NCI-H526 (cell line): Measurements from ENCODE around the gene DLX1.
"Not testable (repeated sequence)": the region's sequence is repeated elsewhere in the genome, so short reads cannot be mapped to it uniquely, and the experiment has no call there.

ENCODE experiments used
- DNase-seq, 2 experiments: peaks; one replicate each; lab custom pipeline; 2025; lab: John Stamatoyannopoulos, UW

DLX1 gene

GRCh38 chr2:172085460-172086159, at the start of gene DLX1:
Gene DLX1, plus strand, starts transcription at chr2:172085507. Its CDS starts 171 bp downstream, at chr2:172085678.
- DNase-seq: peak; percentile 74

GRCh38 chr2:172038121-172038520, 47.2 kb upstream of the DLX1 start:
- no peak for DNase-seq

GRCh38 chr2:172038604-172039003, 46.7 kb upstream of the DLX1 start:
- peak; percentile 52 to 59 for DNase-seq

- no peak for DNase-seq
These were observed 46.1 kb upstream of the DLX1 start for GRCh38 chr2:172039011-172039704.

- no peak for DNase-seq
These were observed 45.0 kb upstream of the DLX1 start for GRCh38 chr2:172040311-172040710.

GRCh38 chr2:172046080-172046678, 39.1 kb upstream of the DLX1 start:
- peak in 1 of 2 experiments; percentile 16 for DNase-seq

GRCh38 chr2:172046866-172047565, 38.3 kb upstream of the DLX1 start:
- DNase-seq: peak in 1 of 2 experiments; percentile 35

GRCh38 chr2:172047566-172048507, 37.5 kb upstream of the DLX1 start:
- DNase-seq: no peak

- DNase-seq: no peak
These were observed 36.5 kb upstream of the DLX1 start for GRCh38 chr2:172048508-172049503.

GRCh38 chr2:172049567-172050120, 35.7 kb upstream of the DLX1 start:
- DNase-seq: no peak

- DNase-seq: no peak
These were observed 34.7 kb upstream of the DLX1 start for GRCh38 chr2:172050479-172051125.

GRCh38 chr2:172052000-172052983, 33.0 kb upstream of the DLX1 start:
- no peak for DNase-seq

GRCh38 chr2:172053486-172053885, 31.8 kb upstream of the DLX1 start:
- DNase-seq: no peak

GRCh38 chr2:172056293-172056692, 29.0 kb upstream of the DLX1 start:
- no peak for DNase-seq

- no peak for DNase-seq
These were observed 26.6 kb upstream of the DLX1 start for GRCh38 chr2:172058660-172059059.

- not testable (repeated sequence) for DNase-seq
These were observed 25.2 kb upstream of the DLX1 start for GRCh38 chr2:172060118-172060517.

- DNase-seq: no peak
These were observed 22.8 kb upstream of the DLX1 start for GRCh38 chr2:172062402-172063004.

- no peak for DNase-seq
These were observed 21.9 kb upstream of the DLX1 start for GRCh38 chr2:172063446-172063845.
